WTC11 (cell line): ENCODE results near the gene NCOA3.

Source experiments
- JUN ChIP-seq: sonication (generic); formaldehyde crosslinking; IDR thresholded peaks from 2 replicates; pipeline ENCODE4 v1.8.0; 2023; ENCODE audit warnings: mild to moderate bottlenecking, missing genetic modification reagents
- ZNF423 ChIP-seq: fragments of 250-450 bp; sonication (Bioruptor Pico); IDR thresholded peaks from 2 replicates; pipeline ENCODE4 v2.1.2; 2022; ENCODE audit warnings: mild to moderate bottlenecking, moderate library complexity

GRCh38 chr20:47532002-47532401 is 30.3 kb downstream of the NCOA3 start:
- TF ChIP-seq JUN (CRISPR knock-in tag) (no peak), ZNF423 (CRISPR knock-in tag) (no peak)
